Measurements from ENCODE around the gene TCEA2. TPM values are rescaled to one million over a fixed set of nuclear protein-coding genes. Genes with fewer than 3 reads are reported as not detected.

TCEA2 gene
- total and polyA plus RNA-seq, 2 of the 13 experiments (the other 11 are each of a cell fraction or from before 2014, with no cell fraction given): 28.1 to 33.7 TPM

DNA sequence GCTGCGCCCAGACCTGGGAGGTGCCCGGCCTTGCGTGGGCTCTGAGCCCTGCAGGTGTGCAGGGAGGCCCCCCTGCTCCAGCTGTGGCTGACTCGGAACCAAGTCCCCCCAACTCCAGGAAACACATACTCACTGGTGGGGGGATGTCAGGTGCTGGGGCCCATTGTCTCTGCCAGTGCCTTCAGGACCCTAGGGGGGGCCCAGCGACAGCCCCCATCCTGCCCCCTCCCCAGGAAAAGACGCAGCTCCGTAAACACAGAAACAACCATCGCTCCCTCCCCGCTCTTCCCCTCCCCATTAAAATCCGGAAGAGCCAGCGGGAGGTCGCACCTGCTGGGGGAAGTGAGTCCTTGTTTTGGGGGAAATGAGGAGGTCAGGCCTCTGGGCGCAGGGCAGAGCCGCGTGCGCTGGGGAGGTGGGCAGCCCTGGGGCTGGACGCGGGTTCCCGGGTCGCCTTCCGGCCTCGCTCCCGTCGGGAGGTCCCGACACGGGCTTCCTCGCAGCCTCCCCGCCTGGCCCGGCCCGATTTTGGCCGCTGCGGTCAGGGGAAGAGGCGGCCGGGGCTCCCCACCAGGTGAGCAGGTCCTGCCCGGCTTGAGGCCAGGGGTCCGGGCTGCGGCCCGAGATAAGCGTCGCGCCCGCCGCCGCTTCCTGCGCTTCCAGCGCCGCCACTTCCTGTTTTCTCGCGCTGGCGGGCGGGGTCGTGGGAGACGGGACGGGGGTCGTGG, 20.8 kb upstream of the TCEA2 start (continued):
- TF ChIP-seq SRF (IDR thresholded peaks at IDR 0.05; ENCODE audit: low read depth, low read length): no peak
- peak; percentile 91 for TF ChIP-seq ZNF543 (CRISPR knock-in tag; IDR thresholded peaks at IDR 0.05)
- TF ChIP-seq, protein P1, sequence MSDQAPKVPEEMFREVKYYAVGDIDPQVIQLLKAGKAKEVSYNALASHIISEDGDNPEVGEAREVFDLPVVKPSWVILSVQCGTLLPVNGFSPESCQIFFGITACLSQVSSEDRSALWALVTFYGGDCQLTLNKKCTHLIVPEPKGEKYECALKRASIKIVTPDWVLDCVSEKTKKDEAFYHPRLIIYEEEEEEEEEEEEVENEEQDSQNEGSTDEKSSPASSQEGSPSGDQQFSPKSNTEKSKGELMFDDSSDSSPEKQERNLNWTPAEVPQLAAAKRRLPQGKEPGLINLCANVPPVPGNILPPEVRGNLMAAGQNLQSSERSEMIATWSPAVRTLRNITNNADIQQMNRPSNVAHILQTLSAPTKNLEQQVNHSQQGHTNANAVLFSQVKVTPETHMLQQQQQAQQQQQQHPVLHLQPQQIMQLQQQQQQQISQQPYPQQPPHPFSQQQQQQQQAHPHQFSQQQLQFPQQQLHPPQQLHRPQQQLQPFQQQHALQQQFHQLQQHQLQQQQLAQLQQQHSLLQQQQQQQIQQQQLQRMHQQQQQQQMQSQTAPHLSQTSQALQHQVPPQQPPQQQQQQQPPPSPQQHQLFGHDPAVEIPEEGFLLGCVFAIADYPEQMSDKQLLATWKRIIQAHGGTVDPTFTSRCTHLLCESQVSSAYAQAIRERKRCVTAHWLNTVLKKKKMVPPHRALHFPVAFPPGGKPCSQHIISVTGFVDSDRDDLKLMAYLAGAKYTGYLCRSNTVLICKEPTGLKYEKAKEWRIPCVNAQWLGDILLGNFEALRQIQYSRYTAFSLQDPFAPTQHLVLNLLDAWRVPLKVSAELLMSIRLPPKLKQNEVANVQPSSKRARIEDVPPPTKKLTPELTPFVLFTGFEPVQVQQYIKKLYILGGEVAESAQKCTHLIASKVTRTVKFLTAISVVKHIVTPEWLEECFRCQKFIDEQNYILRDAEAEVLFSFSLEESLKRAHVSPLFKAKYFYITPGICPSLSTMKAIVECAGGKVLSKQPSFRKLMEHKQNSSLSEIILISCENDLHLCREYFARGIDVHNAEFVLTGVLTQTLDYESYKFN (CRISPR knock-in tag; conservative IDR thresholded peaks at IDR 0.05): peak; percentile 56; the same call in 1 of the 2 replicates
- TF ChIP-seq, protein P2, sequence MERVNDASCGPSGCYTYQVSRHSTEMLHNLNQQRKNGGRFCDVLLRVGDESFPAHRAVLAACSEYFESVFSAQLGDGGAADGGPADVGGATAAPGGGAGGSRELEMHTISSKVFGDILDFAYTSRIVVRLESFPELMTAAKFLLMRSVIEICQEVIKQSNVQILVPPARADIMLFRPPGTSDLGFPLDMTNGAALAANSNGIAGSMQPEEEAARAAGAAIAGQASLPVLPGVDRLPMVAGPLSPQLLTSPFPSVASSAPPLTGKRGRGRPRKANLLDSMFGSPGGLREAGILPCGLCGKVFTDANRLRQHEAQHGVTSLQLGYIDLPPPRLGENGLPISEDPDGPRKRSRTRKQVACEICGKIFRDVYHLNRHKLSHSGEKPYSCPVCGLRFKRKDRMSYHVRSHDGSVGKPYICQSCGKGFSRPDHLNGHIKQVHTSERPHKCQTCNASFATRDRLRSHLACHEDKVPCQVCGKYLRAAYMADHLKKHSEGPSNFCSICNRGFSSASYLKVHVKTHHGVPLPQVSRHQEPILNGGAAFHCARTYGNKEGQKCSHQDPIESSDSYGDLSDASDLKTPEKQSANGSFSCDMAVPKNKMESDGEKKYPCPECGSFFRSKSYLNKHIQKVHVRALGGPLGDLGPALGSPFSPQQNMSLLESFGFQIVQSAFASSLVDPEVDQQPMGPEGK (CRISPR knock-in tag; IDR thresholded peaks at IDR 0.05): peak; percentile 90
- TF ChIP-seq KMT2A (CRISPR knock-in tag; IDR thresholded peaks at IDR 0.05): no peak; the same call in 1 of the 2 replicates
- TF ChIP-seq SAFB2 (CRISPR knock-in tag; IDR thresholded peaks at IDR 0.05; ENCODE audit: borderline replicate concordance, low read depth): peak; percentile 60
- peak; percentile 79 for TF ChIP-seq U2AF1 (optimal IDR thresholded peaks at IDR 0.05; ENCODE audit: low read depth, low read length)
- TF ChIP-seq ARID2 (CRISPR knock-in tag; IDR thresholded peaks at IDR 0.05; ENCODE audit: borderline replicate concordance): no peak
- no peak for TF ChIP-seq ZNF33A (CRISPR knock-in tag; IDR thresholded peaks at IDR 0.05; ENCODE audit: borderline replicate concordance)
- no peak for TF ChIP-seq SIX4 (CRISPR knock-in tag; IDR thresholded peaks at IDR 0.05)
- TF ChIP-seq, protein P3, sequence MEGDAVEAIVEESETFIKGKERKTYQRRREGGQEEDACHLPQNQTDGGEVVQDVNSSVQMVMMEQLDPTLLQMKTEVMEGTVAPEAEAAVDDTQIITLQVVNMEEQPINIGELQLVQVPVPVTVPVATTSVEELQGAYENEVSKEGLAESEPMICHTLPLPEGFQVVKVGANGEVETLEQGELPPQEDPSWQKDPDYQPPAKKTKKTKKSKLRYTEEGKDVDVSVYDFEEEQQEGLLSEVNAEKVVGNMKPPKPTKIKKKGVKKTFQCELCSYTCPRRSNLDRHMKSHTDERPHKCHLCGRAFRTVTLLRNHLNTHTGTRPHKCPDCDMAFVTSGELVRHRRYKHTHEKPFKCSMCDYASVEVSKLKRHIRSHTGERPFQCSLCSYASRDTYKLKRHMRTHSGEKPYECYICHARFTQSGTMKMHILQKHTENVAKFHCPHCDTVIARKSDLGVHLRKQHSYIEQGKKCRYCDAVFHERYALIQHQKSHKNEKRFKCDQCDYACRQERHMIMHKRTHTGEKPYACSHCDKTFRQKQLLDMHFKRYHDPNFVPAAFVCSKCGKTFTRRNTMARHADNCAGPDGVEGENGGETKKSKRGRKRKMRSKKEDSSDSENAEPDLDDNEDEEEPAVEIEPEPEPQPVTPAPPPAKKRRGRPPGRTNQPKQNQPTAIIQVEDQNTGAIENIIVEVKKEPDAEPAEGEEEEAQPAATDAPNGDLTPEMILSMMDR (CRISPR knock-in tag; IDR thresholded peaks at IDR 0.05): no peak; the same call in 1 of the 2 replicates
- 0 out of 2 replicates have a peak, but pooled peaks have one; percentile 73 for TF ChIP-seq ZNF253 (CRISPR knock-in tag; IDR thresholded peaks at IDR 0.05; ENCODE audit: borderline replicate concordance)
- no peak for TF ChIP-seq EHMT2 (IDR thresholded peaks at IDR 0.05; ENCODE audit: borderline replicate concordance, low read depth, low read length)
- TF ChIP-seq SCMH1 (CRISPR knock-in tag; IDR thresholded peaks at IDR 0.05; ENCODE audit: borderline replicate concordance): no peak
- TF ChIP-seq DNMT3B (CRISPR knock-in tag; conservative IDR thresholded peaks at IDR 0.05): no peak
- no peak for TF ChIP-seq CREB1 (IDR thresholded peaks at IDR 0.05)
- TF ChIP-seq CREB1 (CRISPR knock-in tag; IDR thresholded peaks at IDR 0.05): no peak
- no peak for TF ChIP-seq PRPF4 (IDR thresholded peaks at IDR 0.05; ENCODE audit: low read depth, low read length, poor library complexity, severe bottlenecking)
- peak; percentile 87 for TF ChIP-seq ZNF83 (CRISPR knock-in tag; IDR thresholded peaks at IDR 0.05; ENCODE audit: borderline replicate concordance)
- TF ChIP-seq CCAR2 (optimal IDR thresholded peaks at IDR 0.05; ENCODE audit: low read depth, low read length): no peak
- TF ChIP-seq ZBTB20 (CRISPR knock-in tag; IDR thresholded peaks at IDR 0.05; ENCODE audit: borderline replicate concordance, low read depth): 0 out of 2 replicates have a peak, but pooled peaks have one; percentile 13
- no peak; the same call in none of the 2 replicates for TF ChIP-seq ZNF564 (CRISPR knock-in tag; IDR thresholded peaks at IDR 0.05)
- no peak for TF ChIP-seq CENPX (CRISPR knock-in tag; IDR thresholded peaks at IDR 0.05)
